ENCODE measurements around the gene SFXN2. TPM values are rescaled to one million over a fixed set of nuclear protein-coding genes. Genes with fewer than 3 reads are reported as not detected.

SFXN2 gene
- total RNA-seq, 2 experiments from 2014 or later = 22.2 TPM

DNA sequence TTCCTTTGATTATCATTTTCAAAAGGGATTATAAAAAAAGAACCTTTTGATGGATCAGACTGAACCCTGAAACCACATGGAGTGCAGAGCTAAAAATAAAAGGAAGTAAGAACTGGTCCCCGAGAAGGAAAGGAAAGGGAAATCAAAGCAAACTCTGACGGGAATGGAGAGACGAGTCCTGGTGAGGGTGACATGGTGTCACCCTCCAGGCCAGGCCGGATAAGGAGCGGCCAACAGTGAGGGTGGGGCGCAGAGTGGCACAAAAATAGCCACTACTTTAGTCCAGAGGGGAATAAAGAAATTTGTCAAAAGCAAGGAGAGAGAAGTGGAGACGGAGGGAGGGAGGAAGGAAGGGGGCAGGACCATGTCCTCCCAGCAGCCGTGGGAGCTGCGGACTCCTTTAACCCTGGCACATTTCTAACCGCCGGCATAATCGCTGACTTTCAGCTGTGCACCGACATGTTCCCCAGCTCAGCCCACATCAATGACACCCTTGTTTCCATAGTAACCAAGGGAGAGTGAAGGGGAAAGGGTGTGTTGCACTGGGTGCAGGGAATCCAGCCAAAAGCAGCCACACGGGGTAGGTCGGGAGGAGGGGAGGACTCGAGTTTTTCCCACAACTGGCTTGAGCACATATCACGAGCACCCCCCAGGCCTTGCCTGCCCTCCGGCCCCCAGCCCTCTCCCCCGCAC lies 40.5 kb upstream of the SFXN2 start:
- H3K4me1 Mint-ChIP-seq (ENCODE audit: low read depth) = peaks cover 52% of the 10 kb centered on the region

DNA sequence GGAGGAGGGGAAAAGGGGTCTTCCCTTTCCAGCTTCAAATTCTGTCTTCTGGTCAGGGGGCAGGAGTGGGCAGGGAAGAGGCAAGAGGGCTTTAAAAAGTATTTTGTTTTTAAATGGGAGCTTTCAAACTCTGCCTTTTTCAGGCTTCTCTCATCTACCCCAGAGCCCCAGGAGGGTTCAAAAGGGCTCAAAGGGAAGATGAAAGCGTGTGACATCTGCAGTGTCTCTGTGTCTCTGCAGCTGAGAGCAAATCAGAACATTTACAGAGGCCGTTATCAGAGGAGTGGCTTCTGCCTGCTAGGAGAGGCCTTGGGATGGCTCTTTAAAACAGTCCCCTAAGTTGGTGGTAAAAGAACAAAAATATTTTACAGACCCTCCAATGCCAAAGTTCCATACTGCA lies 39.9 kb upstream of the SFXN2 start:
- H3K4me1 Mint-ChIP-seq (ENCODE audit: low read depth) = peaks cover 47% of the 10 kb centered on the region
- H3K27me3 Mint-ChIP-seq (ENCODE audit: low read depth) = no peaks in the 10 kb centered on the region
- DNase-seq = peak; percentile 44
- ChIA-PET POLR2A (interaction anchor here (0.8 to 3.3 kb wide), 8 partner anchors 10 to 138 kb away, joined by 3 to 24 read pairs (median 5); partner anchors contain the start of genes ARL3, SFXN2 and TRIM8), CTCF (interaction anchor here (1.0 to 4.6 kb wide), 11 partner anchors 9 to 38 kb away, joined by 3 to 61 read pairs (median 5); partner anchors contain the start of genes ARL3, SFXN2 and TRIM8)
- ATAC-seq = peak; percentile 60
- H3K4me3 Mint-ChIP-seq = peak overlapping the region; percentile 70
- H3K9me3 Mint-ChIP-seq (ENCODE audit: insufficient read depth) = no peaks in the 10 kb centered on the region
- H3K36me3 Mint-ChIP-seq (ENCODE audit: low read depth) = peaks cover 5% of the 10 kb centered on the region
- H3K27ac Mint-ChIP-seq = peak overlapping the region; percentile 87

More for the DNA sequence above, 40.5 kb upstream of the SFXN2 start:
- ChIA-PET POLR2A (interaction anchor here (0.8 to 3.3 kb wide), 7 partner anchors 10 to 139 kb away, joined by 3 to 24 read pairs (median 5); partner anchors contain the start of genes ARL3, SFXN2 and TRIM8), CTCF (interaction anchor here (1.0 to 4.6 kb wide), 11 partner anchors 10 to 62 kb away, joined by 3 to 61 read pairs (median 5); partner anchors contain the start of genes ARL3, SFXN2 and TRIM8)
- Mint-ChIP-seq H3K27ac (peak overlapping the region; percentile 87), H3K36me3 (ENCODE audit: low read depth) (peaks cover 5% of the 10 kb centered on the region), H3K9me3 (ENCODE audit: insufficient read depth) (no peaks in the 10 kb centered on the region), H3K4me3 (peak overlapping the region; percentile 70), H3K27me3 (ENCODE audit: low read depth) (no peaks in the 10 kb centered on the region)
- ATAC-seq (peak; percentile 93), DNase-seq (peak; percentile 89)

DNA sequence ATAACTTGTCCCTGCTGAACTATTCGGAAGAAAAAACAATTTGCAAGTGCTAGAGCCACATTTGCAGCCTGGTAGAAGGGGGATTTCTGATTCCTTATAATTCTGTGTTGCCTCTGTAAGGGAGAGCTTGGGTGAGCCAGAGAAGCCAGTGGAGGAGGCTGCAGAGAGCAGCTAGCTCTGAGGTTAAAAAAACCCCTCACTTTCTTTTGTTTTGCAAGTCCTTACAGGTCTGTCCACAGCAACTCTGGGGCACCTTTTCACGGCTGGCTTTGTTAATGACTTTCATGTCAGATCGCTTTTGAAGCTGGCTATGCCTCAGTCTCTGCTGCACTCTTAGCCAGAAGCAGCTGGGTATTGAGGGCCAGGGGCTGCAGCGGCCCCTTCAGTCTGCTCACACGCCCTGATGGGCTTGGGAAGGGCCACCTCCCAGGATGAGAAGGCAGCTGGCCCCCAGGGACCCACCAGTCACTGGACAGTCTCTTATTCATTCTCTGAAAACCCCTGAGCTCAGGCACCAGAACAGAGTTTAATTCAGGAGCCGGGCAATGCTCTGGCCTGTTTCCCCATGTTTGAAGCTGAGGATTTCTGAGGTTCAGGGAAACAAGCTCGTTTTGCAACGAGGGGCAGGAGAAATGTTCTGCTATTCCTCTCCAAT lies 39.3 kb upstream of the SFXN2 start:
- Mint-ChIP-seq H3K4me3 (peak overlapping the region; percentile 70), H3K27ac (peak overlapping the region; percentile 87), H3K36me3 (ENCODE audit: low read depth) (peaks cover 5% of the 10 kb centered on the region), H3K9me3 (ENCODE audit: insufficient read depth) (no peaks in the 10 kb centered on the region), H3K4me1 (ENCODE audit: low read depth) (peaks cover 42% of the 10 kb centered on the region), H3K27me3 (ENCODE audit: low read depth) (no peaks in the 10 kb centered on the region)
- ChIA-PET POLR2A (interaction anchor here (0.8 to 3.3 kb wide), 8 partner anchors 10 to 138 kb away, joined by 3 to 24 read pairs (median 4); partner anchors contain the start of genes ARL3, SFXN2 and TRIM8), CTCF (interaction anchor here (1.0 to 4.6 kb wide), 13 partner anchors 8 to 170 kb away, joined by 3 to 61 read pairs (median 5); partner anchors contain the start of genes ARL3, SFXN2 and TRIM8)
- no peak for DNase-seq
- ATAC-seq = no peak

DNA sequence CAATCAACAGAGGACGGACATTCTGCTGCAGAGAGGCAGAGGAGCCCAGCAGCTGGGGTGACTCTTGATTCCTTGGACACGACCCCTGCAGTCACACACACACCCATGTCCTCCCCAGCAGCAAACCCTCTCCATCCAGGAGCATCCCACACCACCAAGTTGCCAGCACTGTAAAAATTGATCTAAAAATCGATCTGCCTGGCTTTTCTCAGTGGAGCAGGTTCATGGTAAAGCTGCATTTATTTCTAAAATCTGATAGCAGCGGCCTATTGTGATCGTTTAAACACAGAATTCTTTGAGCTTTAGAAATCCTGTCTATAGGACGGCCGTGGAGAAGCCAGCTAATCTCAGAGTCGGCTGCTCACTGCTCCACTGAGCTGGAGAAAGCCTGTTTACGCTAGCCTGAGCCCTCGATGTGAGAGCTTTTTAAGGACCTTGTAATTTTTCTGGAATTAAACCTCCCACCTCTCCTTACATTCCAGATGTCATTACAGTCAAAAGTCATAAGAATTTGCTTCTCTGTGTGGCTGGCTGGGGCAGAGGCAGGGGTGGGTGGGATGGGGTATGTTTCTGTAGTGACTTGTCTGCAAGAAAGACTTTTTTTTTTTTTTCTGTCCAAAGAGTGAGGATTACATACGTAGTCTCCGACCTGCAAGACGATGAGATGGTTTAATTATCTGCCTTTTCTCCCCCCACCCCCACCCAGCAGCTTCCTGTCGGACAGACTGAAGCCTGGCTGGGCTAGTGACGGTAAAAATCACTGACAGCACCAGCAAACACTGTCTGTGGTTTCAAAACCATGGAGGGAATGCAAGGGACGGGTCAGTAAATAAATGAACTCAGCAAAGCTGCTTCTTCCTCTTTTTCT lies 38.5 kb upstream of the SFXN2 start:
- H3K4me1 Mint-ChIP-seq (ENCODE audit: low read depth) = peaks cover 45% of the 10 kb centered on the region
- peak overlapping the region; percentile 65 for H3K27ac Mint-ChIP-seq
- POLR2A ChIA-PET = interaction anchor here (0.8 to 3.3 kb wide), 6 partner anchors 11 to 38 kb away, joined by 3 to 24 read pairs (median 5); partner anchors contain the start of genes ARL3, SFXN2 and TRIM8
- H3K9me3 Mint-ChIP-seq (ENCODE audit: insufficient read depth) = no peaks in the 10 kb centered on the region
- peaks cover 5% of the 10 kb centered on the region for H3K36me3 Mint-ChIP-seq (ENCODE audit: low read depth)
- no peak for DNase-seq
- H3K4me3 Mint-ChIP-seq = no peak overlapping the region
- no peaks in the 10 kb centered on the region for H3K27me3 Mint-ChIP-seq (ENCODE audit: low read depth)
- CTCF ChIA-PET = interaction anchor here (1.0 to 4.6 kb wide), 11 partner anchors 8 to 171 kb away, joined by 3 to 61 read pairs (median 5); partner anchors contain the start of genes ARL3, SFXN2 and TRIM8
- ATAC-seq = no peak

DNA sequence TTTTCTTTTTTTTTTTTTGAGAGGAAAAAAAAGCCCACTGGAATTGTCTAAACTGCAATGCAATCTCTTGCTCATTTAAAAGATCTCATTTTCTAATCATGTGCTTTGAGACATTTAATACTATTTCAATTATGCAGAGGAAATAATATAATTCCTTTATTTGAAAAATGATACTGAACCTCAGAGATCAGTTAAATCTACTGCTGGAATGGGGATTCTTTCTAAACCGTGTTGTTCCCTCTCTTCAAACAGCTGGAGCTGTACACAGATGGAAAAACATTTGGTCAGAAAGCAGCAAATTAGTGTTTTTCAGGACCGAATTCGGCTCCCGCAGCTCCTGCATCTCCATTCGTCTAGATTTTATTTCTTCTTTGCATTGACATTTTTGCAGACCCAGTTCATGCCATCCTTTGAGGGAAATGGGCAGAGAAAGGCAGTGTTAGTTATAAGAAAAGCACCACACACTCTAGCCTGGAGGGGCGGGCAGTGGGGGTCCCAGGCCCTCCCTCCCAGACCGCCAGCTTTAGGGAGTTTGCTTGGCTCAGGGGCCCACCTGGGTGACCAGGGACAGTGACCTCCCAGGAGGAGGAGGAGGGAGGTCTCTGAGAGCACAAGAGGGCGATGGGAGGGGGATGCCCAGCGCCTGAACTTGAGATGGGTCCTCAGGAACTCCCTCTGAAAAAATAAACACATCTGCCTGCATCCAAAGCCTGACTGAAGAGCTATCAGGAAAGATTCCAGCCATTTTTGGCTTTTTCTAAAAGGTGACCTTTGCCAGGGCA lies 37.7 kb upstream of the SFXN2 start:
- Mint-ChIP-seq H3K36me3 (ENCODE audit: low read depth) (peaks cover 10% of the 10 kb centered on the region), H3K4me3 (no peak overlapping the region), H3K27ac (no peak overlapping the region), H3K27me3 (ENCODE audit: low read depth) (no peaks in the 10 kb centered on the region), H3K4me1 (ENCODE audit: low read depth) (peaks cover 51% of the 10 kb centered on the region), H3K9me3 (ENCODE audit: insufficient read depth) (no peaks in the 10 kb centered on the region)
- CTCF ChIA-PET = interaction anchor here (1.5 to 4.6 kb wide), 4 partner anchors 15 to 42 kb away, joined by 4 to 61 read pairs (median 26); partner anchors contain the start of genes ARL3, SFXN2 and TRIM8
- ATAC-seq = no peak
- POLR2A ChIA-PET = interaction anchor here (0.6 to 1.4 kb wide), 2 partner anchors 27 to 36 kb away, joined by 3 to 4 read pairs; no protein-coding TSS in a partner anchor
- no peak for DNase-seq

DNA sequence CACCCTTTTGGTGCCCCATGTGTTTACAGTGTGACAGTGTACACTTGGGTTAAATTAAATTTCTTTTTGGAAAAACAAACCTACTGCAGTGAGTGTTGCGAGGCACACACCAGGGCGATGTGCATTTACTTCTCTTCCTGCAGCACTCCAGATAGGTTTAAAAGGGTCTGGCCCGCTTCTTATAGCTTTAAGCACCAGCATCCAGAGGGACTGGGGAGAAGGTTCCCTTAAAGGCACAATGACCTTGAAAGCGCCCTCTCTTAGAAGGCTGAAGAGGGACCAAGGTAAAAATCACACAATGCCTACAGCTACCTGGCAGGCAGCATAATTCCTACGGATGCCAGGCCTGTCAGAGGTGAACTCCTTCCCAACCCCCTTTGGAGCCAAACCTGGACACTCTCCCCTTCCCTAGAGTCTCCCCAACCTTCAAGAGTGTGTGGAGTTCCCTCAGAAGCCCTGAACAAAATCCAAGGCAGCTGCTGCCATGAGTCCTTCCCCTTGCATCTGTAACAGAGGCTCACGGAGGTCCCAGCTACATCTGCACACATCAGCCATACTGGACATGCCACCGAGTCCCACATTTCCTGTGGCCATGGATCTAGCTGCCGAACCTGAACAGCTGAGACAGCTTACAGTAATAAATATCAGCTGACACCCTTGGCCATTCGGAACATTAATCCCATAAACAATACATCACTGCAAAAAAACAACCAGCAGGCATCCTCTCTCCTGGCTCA lies 36.9 kb upstream of the SFXN2 start:
- DNase-seq (no peak), ATAC-seq (no peak)
- Mint-ChIP-seq H3K27ac (no peak overlapping the region), H3K4me1 (ENCODE audit: low read depth) (peaks cover 58% of the 10 kb centered on the region), H3K4me3 (no peak overlapping the region), H3K36me3 (ENCODE audit: low read depth) (peaks cover 18% of the 10 kb centered on the region), H3K9me3 (ENCODE audit: insufficient read depth) (no peaks in the 10 kb centered on the region), H3K27me3 (ENCODE audit: low read depth) (no peaks in the 10 kb centered on the region)
- ChIA-PET POLR2A (interaction anchor here (1.4 kb wide), 1 partner anchor 28 kb away, joined by 3 read pairs; no protein-coding TSS in a partner anchor), CTCF (interaction anchor here (1.6 to 4.6 kb wide), 4 partner anchors 8 to 42 kb away, joined by 6 to 61 read pairs (median 16); partner anchors contain the start of genes ARL3 and SFXN2)

DNA sequence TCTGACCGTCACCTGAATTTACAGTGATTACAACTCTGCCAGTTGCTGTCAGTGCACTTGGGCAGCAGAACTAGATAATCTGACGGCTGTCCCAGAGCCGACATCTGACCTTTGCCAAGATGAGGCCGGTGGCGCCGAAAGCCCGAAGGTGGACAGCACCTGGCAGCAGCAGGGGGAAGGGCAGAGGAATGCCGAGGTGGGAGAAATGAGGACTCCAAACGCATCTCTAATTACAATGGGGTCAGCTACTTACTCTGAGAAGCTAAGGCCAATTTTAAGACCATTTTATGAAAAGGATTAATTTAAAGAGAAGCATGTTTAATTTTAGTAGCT lies 36.4 kb upstream of the SFXN2 start:
- peaks cover 56% of the 10 kb centered on the region for H3K4me1 Mint-ChIP-seq (ENCODE audit: low read depth)

DNA sequence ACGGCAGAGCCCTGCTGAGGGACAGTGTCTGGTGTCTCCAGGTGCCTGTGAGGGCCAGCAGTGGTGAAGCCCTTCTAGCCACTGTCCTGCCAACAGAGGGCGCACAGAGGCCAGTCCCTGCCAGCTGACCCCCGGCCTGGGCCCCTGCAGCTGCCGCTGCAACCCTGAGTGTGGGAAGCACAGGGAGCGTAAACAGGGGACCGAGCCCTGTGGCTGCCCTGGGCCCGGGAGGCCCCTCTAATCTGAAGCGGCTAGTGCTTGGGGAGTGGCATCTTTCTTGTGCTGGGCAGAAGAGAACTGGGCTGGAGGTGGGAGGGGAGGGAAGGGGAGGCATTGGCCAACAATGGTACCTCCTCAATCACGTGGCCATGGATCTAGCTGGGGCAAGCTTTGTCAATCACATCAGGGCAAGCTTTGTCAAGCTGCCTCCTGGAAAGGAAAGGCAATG lies 35.6 kb upstream of the SFXN2 start:
- no peak for DNase-seq
- Mint-ChIP-seq H3K27ac (no peak overlapping the region), H3K4me3 (no peak overlapping the region), H3K36me3 (ENCODE audit: low read depth) (peaks cover 23% of the 10 kb centered on the region), H3K4me1 (ENCODE audit: low read depth) (peaks cover 48% of the 10 kb centered on the region), H3K9me3 (ENCODE audit: insufficient read depth) (no peaks in the 10 kb centered on the region), H3K27me3 (ENCODE audit: low read depth) (no peaks in the 10 kb centered on the region)
- ChIA-PET CTCF (interaction anchor here (1.2 to 3.0 kb wide), 6 partner anchors 9 to 223 kb away, joined by 3 to 22 read pairs (median 5); partner anchors contain the start of genes ARL3 and SFXN2), POLR2A (interaction anchor here (0.6 kb wide), 1 partner anchor 46 kb away, joined by 3 read pairs; no protein-coding TSS in a partner anchor)
- ATAC-seq = no peak

More for the DNA sequence above, 36.4 kb upstream of the SFXN2 start:
- DNase-seq (no peak), ATAC-seq (no peak)
- Mint-ChIP-seq H3K9me3 (ENCODE audit: insufficient read depth) (no peaks in the 10 kb centered on the region), H3K4me3 (no peak overlapping the region), H3K27ac (no peak overlapping the region), H3K36me3 (ENCODE audit: low read depth) (peaks cover 18% of the 10 kb centered on the region), H3K27me3 (ENCODE audit: low read depth) (no peaks in the 10 kb centered on the region)
- POLR2A ChIA-PET = interaction anchor here (1.4 kb wide), 1 partner anchor 29 kb away, joined by 3 read pairs; no protein-coding TSS in a partner anchor
- CTCF ChIA-PET = interaction anchor here (1.2 to 3.0 kb wide), 4 partner anchors 9 to 224 kb away, joined by 4 to 22 read pairs (median 8); partner anchors contain the start of genes ARL3 and SFXN2

DNA sequence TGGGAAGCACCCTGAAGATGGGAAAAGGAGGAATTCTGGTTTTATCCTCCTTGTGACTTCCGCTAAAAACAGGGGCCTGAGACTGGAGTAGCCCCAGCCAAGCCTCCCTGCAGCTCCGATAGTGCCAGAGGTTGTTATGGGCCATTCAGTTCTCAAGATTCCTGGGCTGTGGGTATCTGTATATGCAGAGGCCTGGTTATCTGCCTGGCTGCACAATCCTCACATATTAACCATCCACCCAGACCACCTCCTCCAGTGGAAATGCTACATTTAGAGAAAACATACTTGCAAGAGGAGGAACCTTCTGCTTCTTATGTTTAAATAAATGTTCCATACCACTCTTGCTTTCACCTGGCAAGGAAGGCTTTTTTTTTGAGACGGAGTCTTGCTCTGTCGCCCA lies 34.8 kb upstream of the SFXN2 start:
- DNase-seq (no peak), ATAC-seq (no peak)
- CTCF ChIA-PET = interaction anchor here (1.2 to 3.0 kb wide), 4 partner anchors 10 to 34 kb away, joined by 3 to 22 read pairs (median 7); partner anchors contain the start of genes ARL3 and SFXN2
- H3K27me3 Mint-ChIP-seq (ENCODE audit: low read depth) = no peaks in the 10 kb centered on the region
- no peaks in the 10 kb centered on the region for H3K9me3 Mint-ChIP-seq (ENCODE audit: insufficient read depth)
- peaks cover 25% of the 10 kb centered on the region for H3K36me3 Mint-ChIP-seq (ENCODE audit: low read depth)
- POLR2A ChIA-PET = interaction anchor here (0.6 kb wide), 1 partner anchor 46 kb away, joined by 3 read pairs; no protein-coding TSS in a partner anchor
- peaks cover 42% of the 10 kb centered on the region for H3K4me1 Mint-ChIP-seq (ENCODE audit: low read depth)
- no peak overlapping the region for H3K27ac Mint-ChIP-seq
- no peak overlapping the region for H3K4me3 Mint-ChIP-seq

Data from activated CD8-positive, alpha-beta T cell treated with anti-CD3 and anti-CD28 coated beads, Interleukin-2, amount 10 ng/mL, durations not matched to agents 7 days and 5 days (primary cell).